ENCODE data around the gene ELFN2. TPM values are rescaled to one million over a fixed set of nuclear protein-coding genes. Genes with fewer than 3 reads are reported as not detected.
"Not testable (repeated sequence)": the region's sequence is repeated elsewhere in the genome, so short reads cannot be mapped to it uniquely, and the experiment has no call there.

ELFN2 gene
- polyA plus RNA-seq, 2 of the 4 experiments (the other 2 are of a cell fraction): 0.94 to 8.1 TPM

DNA sequence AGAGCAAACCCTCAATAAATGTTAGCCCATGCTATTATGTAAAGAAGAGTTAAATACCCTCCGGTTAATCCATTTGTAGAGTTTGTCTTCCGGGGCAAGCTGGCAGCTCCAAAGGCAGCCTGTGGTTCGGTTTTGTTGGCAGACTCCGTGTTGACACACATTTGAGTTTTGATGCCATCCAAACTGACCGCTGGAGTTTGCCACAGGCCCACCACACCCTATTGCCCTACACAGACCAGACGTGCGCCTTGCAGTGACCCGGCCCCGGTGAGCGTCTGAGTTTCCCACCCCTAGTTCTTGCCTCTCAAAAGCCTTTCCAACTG lies 25.1 kb downstream of the ELFN2 start:
- no peak for ATAC-seq
- H3K4me1 ChIP-seq: no peaks in the 10 kb centered on the region
- no peak for TF ChIP-seq RCOR1 (IDR thresholded peaks at IDR 0.05; ENCODE audit: low read depth, low read length)
- TF ChIP-seq, protein P1, sequence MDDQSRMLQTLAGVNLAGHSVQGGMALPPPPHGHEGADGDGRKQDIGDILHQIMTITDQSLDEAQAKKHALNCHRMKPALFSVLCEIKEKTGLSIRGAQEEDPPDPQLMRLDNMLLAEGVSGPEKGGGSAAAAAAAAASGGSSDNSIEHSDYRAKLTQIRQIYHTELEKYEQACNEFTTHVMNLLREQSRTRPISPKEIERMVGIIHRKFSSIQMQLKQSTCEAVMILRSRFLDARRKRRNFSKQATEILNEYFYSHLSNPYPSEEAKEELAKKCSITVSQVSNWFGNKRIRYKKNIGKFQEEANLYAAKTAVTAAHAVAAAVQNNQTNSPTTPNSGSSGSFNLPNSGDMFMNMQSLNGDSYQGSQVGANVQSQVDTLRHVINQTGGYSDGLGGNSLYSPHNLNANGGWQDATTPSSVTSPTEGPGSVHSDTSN (IDR thresholded peaks at IDR 0.05): no peak
- no peak for TF ChIP-seq ZFP36 (IDR thresholded peaks at IDR 0.05; ENCODE audit: borderline replicate concordance, partially characterized antibody)
- TF ChIP-seq, protein P2, sequence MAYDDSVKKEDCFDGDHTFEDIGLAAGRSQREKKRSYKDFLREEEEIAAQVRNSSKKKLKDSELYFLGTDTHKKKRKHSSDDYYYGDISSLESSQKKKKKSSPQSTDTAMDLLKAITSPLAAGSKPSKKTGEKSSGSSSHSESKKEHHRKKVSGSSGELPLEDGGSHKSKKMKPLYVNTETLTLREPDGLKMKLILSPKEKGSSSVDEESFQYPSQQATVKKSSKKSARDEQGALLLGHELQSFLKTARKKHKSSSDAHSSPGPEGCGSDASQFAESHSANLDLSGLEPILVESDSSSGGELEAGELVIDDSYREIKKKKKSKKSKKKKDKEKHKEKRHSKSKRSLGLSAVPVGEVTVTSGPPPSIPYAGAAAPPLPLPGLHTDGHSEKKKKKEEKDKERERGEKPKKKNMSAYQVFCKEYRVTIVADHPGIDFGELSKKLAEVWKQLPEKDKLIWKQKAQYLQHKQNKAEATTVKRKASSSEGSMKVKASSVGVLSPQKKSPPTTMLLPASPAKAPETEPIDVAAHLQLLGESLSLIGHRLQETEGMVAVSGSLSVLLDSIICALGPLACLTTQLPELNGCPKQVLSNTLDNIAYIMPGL (CRISPR knock-in tag; IDR thresholded peaks at IDR 0.05; ENCODE audit: borderline replicate concordance): no peak
- TF ChIP-seq PHF8 (IDR thresholded peaks at IDR 0.05; ENCODE audit: borderline replicate concordance, low read depth): no peak
- no peak for TF ChIP-seq ESRRA (IDR thresholded peaks at IDR 0.05; ENCODE audit: borderline replicate concordance, low read length)
- no peak for FAIRE-seq
- no peak overlapping the region for H3K4me2 ChIP-seq
- H3K9me3 ChIP-seq: no peaks in the 10 kb centered on the region
- 93% methylated on average over 8 of the region's 10 CpGs for WGBS (ENCODE audit: missing lambda C conversion rate)
- DNase-seq (ENCODE audit: low read depth in 1 of 2, low spot score in 1 of 2): no peak
- no peak overlapping the region for H3K27ac ChIP-seq
- POLR2A ChIA-PET: no interaction called here
- no peak overlapping the region for H3K4me3 ChIP-seq
- CTCF ChIA-PET: interaction anchor here (0.9 to 1.6 kb wide), 3 partner anchors 27 to 56 kb away, joined by 3 to 4 read pairs (median 4); no protein-coding TSS in a partner anchor

DNA sequence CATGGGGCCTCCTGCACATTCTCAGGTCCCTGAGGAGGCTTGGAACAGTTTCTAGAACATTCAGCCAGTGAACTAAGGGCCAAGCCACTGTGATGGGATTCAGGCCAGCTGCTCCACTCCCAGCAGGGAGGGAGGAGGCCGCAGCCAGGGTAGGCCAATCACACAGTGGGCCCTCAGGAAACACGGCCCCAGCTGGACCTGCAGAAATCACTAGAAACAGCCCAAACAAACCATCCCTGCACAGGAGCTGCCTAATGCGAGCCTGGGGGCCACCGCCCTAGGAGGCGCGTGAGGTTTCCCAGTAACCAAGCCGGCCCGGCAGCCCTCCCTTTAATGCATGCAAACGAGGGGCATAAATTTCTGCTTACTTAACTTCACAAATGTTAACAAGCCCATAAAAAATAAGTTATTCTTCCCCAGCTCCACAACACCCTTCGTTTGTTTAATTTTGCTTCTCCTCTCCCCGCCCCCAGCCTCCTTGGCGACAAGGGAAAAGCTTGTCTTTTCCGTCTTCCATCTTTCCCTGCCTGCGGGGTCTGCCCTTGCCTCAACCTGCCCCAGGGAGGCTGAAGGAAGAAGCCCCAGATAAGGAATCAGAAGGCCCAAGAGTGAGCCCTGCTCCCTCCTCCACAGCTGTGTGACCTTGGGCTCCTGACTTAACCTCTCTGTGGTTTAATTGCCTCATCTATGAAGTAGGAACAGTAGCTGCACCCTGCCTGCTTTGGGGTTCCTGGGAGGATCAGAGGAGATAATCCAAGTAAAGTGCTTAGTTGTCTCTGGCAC lies 25.7 kb downstream of the ELFN2 start:
- ATAC-seq (no peak), DNase-seq (ENCODE audit: low read depth in 1 of 2, low spot score in 1 of 2) (no peak), FAIRE-seq (no peak)
- WGBS (ENCODE audit: missing lambda C conversion rate): 68% methylated on average over 11 of the region's 14 CpGs
- Histone ChIP-seq H3K4me2 (no peak overlapping the region), H3K4me3 (no peak overlapping the region), H3K27ac (no peak overlapping the region), H3K4me1 (no peaks in the 10 kb centered on the region), H3K9me3 (no peaks in the 10 kb centered on the region)
- TF ChIP-seq KDM1A (IDR thresholded peaks at IDR 0.05; ENCODE audit: low read depth): peak; percentile 15; the same call in 1 of the 2 replicates
- TF ChIP-seq, protein P3, sequence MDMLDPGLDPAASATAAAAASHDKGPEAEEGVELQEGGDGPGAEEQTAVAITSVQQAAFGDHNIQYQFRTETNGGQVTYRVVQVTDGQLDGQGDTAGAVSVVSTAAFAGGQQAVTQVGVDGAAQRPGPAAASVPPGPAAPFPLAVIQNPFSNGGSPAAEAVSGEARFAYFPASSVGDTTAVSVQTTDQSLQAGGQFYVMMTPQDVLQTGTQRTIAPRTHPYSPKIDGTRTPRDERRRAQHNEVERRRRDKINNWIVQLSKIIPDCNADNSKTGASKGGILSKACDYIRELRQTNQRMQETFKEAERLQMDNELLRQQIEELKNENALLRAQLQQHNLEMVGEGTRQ (IDR thresholded peaks at IDR 0.05): no peak
- TF ChIP-seq, protein P4, sequence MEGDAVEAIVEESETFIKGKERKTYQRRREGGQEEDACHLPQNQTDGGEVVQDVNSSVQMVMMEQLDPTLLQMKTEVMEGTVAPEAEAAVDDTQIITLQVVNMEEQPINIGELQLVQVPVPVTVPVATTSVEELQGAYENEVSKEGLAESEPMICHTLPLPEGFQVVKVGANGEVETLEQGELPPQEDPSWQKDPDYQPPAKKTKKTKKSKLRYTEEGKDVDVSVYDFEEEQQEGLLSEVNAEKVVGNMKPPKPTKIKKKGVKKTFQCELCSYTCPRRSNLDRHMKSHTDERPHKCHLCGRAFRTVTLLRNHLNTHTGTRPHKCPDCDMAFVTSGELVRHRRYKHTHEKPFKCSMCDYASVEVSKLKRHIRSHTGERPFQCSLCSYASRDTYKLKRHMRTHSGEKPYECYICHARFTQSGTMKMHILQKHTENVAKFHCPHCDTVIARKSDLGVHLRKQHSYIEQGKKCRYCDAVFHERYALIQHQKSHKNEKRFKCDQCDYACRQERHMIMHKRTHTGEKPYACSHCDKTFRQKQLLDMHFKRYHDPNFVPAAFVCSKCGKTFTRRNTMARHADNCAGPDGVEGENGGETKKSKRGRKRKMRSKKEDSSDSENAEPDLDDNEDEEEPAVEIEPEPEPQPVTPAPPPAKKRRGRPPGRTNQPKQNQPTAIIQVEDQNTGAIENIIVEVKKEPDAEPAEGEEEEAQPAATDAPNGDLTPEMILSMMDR (IDR thresholded peaks at IDR 0.05): no peak
- POLR2A ChIA-PET: interaction anchor here (0.5 kb wide), 1 partner anchor 38 kb away, joined by 6 read pairs; no protein-coding TSS in a partner anchor
- CTCF ChIA-PET: interaction anchor here (1.1 to 1.6 kb wide), 3 partner anchors 27 to 85 kb away, joined by 3 to 4 read pairs (median 4); no protein-coding TSS in a partner anchor

DNA sequence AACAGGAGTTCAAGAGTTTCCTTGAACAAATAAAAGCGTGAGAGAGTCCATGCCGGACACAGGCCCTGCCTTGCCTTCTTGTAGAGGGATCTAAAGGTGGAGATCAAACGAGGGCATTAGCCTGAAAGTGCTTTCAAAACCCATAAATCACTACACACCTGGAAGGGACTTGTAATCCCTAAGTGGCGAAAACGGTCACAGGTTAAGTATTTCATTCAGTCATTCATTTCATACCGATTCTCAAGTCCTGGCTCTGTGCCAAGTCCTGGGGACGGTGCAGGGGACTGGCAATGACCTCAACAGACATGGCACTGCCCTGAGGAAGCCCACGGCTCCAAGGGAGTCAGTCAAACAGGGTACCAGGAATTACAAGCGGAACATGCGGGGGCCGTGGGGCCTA lies 26.6 kb downstream of the ELFN2 start:
- Histone ChIP-seq H3K4me2 (no peak overlapping the region), H3K9me3 (no peaks in the 10 kb centered on the region), H3K4me3 (no peak overlapping the region), H3K27ac (no peak overlapping the region), H3K4me1 (no peaks in the 10 kb centered on the region)
- DNase-seq (ENCODE audit: low read depth in 1 of 2, low spot score in 1 of 2) (no peak), ATAC-seq (no peak), FAIRE-seq (no peak)
- ChIA-PET POLR2A (no interaction called here), CTCF (interaction anchor here (1.4 kb wide), 1 partner anchor 84 kb away, joined by 4 read pairs; no protein-coding TSS in a partner anchor)
- WGBS (ENCODE audit: missing lambda C conversion rate): 67% methylated on average over 9 of the region's 11 CpGs
- no peak for TF ChIP-seq ZSCAN20 (CRISPR knock-in tag; IDR thresholded peaks at IDR 0.05)

DNA sequence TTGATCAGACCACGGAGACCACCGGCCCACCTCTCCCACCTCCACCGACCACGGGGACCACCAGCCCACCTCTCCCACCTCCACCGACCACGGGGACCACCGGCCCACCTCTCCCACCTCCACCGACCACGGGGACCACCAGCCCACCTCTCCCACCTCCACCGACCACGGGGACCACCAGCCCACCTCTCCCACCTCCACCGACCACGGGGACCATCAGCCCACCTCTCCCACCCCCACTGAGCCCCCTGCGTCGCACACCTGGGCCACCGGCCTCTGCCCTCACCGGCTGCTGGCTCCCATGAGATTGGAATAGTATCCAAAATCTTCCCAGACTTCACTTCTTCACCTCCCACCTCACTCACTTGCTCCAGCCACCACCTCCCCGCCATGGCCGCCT lies 27.8 kb downstream of the ELFN2 start:
- H3K27ac ChIP-seq; H3K4me1 ChIP-seq; FAIRE-seq; H3K4me2 ChIP-seq; CTCF ChIA-PET; H3K4me3 ChIP-seq; POLR2A ChIA-PET; H3K9me3 ChIP-seq; ATAC-seq; DNase-seq (ENCODE audit: low read depth in 1 of 2, low spot score in 1 of 2): not testable (repeated sequence)
- 76% methylated on average over 7 of the region's 19 CpGs for WGBS (ENCODE audit: missing lambda C conversion rate)

All from A549 (cell line).